Stimulated activated CD8-positive, alpha-beta memory T cell treated with anti-CD3 and anti-CD28 coated beads, Interleukin-4, amount 100 ng/mL, for 4 hours (primary cell): ENCODE measurements around the gene GRIN3B.

Source experiments
- DNase-seq, 2 donors: peaks; one replicate each; pipeline ENCODE4 v3.0.0-alpha.2; 2020; ENCODE audit warnings: low read depth in 2 of 2, low spot score in 1 of 2

GRIN3B gene

DNA sequence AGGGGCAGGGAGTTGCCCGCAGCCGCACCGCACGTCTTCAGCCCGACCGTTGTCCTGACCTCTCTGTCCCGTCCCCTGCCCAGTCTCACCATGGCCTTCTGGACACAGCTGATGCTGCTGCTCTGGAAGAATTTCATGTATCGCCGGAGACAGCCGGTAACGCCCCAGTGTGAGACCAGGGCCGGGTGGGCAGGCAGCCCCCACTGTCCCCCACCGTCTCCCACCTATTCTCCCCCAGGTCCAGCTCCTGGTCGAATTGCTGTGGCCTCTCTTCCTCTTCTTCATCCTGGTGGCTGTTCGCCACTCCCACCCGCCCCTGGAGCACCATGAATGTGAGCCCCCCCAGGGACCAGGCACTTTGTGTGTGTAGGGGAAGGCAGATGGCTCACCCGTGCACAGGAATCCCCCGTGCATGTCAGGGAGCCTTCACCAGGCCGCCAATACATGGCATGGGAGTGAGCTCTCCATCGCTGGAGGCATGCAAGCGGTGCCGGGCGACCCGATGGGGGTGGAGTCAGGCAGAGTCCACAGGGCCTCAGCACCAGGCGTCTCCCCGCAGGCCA lies 41.1 kb downstream of the GRIN3B start:
- no peak for DNase-seq

DNA sequence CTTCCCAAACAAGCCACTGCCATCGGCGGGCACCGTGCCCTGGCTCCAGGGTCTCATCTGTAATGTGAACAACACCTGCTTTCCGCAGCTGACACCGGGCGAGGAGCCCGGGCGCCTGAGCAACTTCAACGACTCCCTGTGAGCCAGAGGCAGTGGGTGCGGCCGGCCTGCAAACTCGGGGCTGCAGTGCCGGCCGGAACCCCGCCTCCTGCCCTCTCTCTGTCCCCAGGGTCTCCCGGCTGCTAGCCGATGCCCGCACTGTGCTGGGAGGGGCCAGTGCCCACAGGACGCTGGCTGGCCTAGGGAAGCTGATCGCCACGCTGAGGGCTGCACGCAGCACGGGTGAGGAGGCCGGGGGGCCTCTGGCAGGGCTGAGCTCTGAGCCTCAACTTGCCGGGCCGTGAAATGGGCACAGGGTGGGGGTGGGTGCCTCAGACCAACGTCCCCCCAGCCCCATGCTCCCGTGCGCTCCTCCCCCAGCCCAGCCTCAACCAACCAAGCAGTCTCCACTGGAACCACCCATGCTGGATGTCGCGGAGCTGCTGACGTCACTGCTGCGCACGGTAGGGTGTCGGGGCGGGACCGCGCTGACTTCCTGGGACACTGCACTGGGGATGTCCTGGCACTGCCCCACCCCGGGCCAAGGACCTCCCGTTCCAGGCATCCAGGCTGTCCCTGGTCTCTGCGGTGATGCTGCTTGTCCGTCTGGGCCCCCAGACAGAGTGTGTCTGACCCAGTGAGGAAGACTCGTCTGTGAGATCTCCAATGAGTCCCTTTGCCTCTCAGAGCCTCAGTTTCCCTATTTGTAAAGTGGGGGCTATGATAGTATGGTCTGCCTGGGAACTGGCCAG lies 41.8 kb downstream of the GRIN3B start:
- no peak for DNase-seq

DNA sequence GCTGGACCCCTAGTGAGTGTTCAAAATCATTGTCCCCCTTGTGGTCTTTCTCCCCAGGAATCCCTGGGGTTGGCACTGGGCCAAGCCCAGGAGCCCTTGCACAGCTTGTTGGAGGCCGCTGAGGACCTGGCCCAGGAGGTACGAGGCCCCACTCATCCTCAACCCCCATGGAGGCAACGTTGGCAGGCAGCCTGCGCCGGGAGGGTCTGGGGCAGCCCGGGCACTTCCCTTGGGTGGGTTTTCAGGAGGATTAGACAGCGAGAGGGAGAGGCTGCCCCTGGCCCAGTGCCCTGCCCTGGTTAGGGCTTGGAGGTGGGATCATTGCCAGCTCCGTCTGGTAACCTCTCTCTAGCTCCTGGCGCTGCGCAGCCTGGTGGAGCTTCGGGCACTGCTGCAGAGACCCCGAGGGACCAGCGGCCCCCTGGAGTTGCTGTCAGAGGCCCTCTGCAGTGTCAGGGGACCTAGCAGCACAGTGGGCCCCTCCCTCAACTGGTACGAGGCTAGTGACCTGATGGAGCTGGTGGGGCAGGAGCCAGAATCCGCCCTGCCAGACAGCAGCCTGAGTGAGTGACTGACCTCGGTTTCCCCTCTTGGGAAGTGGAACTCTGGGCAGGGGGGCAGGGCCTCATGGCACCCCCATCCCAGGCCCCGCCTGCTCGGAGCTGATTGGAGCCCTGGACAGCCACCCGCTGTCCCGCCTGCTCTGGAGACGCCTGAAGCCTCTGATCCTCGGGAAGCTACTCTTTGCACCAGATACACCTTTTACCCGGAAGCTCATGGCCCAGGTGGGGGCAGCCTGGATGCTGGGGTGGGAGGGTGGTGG lies 42.7 kb downstream of the GRIN3B start:
- no peak for DNase-seq

DNA sequence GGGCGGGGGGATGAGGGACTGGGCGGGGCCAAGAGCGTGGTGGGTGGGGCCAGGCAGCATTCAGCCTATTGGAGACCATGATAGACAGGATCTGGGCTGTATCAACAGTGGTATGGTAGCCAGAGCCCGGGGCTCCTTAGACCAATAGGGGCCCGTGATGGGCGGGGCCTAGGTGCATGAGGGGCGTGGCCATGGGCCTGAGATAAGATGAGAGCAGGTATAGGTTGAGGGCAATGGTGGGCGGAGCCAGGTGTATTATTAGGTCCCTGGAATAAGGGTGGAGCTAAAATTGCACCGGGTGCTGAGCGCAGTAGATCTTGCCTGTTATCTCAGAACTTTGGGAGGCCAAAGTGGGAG lies 45.0 kb downstream of the GRIN3B start:
- no peak for DNase-seq

DNA sequence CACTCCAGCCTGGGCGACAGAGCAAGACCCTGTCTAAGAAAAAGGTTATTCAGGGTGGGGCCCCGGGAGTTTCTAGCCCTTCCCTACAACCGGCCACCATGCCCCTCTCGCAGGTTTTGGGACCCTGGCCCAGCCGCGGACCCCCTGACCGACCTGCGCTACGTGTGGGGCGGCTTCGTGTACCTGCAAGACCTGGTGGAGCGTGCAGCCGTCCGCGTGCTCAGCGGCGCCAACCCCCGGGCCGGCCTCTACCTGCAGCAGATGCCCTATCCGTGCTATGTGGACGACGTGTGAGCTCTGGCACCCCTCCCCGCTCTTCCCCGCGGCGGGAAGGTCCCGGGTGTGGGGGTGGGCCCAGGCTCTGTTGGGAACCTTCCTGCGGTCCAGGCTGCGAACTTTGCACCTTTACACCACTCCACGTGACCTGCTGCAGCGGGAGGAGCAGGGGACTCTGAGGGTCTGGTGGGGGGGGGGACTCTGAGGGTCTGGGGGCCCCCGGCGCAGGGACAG lies 46.0 kb downstream of the GRIN3B start:
- no peak for DNase-seq

DNA sequence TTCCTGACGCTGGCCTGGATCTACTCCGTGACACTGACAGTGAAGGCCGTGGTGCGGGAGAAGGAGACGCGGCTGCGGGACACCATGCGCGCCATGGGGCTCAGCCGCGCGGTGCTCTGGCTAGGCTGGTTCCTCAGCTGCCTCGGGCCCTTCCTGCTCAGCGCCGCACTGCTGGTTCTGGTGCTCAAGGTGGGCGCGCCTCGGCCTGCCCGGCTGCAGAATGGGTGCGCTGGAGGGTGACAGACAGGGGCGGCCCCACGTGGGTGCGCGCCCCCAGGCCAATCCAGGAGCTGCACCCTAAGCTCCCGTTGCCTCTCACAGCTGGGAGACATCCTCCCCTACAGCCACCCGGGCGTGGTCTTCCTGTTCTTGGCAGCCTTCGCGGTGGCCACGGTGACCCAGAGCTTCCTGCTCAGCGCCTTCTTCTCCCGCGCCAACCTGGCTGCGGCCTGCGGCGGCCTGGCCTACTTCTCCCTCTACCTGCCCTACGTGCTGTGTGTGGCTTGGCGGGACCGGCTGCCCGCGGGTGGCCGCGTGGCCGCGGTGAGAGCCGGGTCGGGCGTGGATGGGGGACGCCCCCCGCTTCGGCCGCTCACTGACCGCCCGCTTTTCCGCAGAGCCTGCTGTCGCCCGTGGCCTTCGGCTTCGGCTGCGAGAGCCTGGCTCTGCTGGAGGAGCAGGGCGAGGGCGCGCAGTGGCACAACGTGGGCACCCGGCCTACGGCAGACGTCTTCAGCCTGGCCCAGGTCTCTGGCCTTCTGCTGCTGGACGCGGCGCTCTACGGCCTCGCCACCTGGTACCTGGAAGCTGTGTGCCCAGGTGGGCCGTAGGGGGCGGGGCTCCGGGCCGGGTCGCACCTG lies 46.8 kb downstream of the GRIN3B start:
- no peak for DNase-seq

DNA sequence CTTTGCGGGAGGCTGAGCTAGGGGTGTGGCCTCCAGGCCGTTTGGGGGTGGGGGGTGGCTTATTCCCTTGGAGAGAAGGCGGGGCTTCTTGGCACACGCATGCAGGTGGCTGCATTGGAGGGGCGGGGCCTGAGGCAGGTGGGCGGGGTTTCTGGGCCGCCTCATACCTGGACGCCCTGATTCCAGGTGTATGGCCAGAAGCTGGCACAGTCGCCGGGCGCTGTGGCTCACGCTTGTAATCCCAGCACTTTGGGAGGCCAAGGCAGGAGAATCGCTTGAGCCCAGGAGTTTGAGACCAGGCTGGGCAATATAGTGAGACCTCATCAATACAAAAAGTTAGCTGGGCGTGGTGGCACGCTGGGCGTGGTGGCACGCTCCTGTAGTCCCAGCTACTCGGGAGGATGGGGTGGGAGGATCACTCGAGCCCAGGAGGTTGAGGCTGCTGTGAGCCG lies 47.5 kb downstream of the GRIN3B start:
- no peak for DNase-seq

DNA sequence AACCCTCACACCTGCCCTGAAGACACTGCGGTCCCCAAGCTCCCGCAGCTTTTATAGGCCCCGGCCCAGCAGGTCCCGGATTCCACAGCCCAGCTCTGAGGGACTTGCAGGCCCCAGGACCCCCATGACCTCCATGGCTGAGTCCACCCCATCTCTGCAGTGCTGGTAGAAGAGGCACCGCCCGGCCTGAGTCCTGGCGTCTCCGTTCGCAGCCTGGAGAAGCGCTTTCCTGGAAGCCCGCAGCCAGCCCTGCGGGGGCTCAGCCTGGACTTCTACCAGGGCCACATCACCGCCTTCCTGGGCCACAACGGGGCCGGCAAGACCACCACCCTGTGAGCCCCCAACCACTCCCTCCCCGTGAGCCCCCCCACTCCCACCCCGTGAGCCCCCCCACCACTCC lies 48.9 kb downstream of the GRIN3B start:
- DNase-seq, result no peak

DNA sequence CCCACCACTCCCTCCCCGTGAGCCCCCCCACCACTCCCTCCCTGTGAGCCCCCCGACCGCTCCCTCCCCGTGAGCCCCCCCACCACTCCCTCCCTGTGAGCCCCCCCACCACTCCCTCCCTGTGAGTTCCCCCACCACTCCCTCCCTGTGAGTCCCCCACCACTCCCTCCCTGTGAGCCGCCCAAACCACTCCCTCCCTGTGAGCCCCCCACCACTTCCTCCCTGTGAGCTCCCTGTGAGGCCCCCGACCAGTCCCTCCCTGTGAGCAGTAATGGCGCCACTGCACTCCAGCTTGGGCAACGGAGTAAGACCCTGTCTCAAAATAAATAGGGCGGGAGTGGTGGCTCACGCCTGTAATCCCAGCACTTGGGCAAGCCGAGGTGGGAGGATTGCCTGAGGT lies 49.6 kb downstream of the GRIN3B start:
- DNase-seq, result no peak

DNA sequence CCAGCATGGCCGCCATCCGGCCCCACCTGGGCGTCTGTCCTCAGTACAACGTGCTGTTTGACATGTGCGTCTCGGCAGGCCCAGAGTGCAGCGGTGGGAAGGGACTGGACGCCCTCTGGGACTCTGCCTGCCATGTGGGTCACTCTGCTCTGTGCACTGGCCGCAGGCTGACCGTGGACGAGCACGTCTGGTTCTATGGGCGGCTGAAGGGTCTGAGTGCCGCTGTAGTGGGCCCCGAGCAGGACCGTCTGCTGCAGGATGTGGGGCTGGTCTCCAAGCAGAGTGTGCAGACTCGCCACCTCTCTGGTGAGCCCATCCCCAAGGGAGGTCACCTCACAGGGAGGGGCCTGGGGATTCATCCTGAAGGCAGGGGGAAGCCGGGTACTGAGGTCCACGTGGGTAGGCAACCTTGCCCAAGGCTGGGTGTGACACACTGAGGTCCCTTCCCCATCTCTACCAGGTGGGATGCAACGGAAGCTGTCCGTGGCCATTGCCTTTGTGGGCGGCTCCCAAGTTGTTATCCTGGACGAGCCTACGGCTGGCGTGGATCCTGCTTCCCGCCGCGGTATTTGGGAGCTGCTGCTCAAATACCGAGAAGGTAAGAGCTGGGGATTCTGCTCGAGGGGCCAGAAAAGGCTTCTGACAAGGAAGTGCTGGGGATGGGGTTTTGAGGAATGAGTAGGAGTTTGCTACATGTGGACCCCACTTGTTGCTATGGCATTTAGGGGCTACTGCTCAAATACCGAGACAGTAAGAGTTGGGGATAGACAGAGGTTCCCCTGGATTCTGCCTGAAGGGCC lies 51.0 kb downstream of the GRIN3B start:
- no peak for DNase-seq

DNA sequence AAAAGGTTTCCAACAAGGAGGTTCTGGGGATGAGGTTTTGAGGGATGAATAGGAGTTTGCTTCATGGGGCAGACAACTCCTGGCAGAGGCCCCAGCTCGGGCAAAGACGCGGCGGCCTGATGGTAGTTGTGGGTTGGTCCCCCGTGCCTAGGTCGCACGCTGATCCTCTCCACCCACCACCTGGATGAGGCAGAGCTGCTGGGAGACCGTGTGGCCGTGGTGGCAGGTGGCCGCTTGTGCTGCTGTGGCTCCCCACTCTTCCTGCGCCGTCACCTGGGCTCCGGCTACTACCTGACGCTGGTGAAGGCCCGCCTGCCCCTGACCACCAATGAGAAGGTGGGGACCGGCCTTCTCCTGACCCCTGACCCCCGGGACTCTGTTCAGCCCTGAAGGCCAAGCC lies 51.6 kb downstream of the GRIN3B start:
- no peak for DNase-seq

DNA sequence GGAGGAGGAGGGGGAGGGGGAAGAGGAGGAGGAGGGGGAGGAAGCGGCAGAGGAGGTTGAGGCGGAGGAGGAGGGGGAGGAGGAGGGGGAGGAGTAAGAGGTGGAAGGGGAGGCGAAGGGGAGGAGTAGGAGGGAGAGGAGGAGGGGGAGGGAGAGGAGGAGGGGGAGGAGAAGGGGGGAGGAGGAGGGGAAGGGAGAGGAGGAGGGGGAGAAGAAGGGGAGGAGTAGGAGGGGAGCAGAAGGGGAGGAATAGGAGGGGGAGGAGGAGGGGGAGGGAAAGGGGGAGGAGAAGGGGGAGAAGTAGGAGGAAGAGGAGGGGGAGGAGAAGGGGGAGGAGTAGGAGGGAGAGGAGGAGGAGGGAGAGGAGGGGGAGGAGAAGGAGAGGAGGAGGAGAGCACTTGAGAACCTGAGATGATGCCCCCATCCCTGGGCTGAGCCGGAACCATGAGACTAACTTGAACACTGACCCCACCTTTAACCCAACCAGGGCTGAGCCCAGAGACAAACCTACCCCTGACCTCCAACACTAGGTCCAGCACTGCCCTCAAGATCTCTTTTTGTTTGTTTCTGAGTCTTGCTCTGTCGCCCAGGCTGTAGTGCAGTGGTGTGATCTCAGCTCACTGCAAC lies 52.2 kb downstream of the GRIN3B start:
- no peak for DNase-seq

DNA sequence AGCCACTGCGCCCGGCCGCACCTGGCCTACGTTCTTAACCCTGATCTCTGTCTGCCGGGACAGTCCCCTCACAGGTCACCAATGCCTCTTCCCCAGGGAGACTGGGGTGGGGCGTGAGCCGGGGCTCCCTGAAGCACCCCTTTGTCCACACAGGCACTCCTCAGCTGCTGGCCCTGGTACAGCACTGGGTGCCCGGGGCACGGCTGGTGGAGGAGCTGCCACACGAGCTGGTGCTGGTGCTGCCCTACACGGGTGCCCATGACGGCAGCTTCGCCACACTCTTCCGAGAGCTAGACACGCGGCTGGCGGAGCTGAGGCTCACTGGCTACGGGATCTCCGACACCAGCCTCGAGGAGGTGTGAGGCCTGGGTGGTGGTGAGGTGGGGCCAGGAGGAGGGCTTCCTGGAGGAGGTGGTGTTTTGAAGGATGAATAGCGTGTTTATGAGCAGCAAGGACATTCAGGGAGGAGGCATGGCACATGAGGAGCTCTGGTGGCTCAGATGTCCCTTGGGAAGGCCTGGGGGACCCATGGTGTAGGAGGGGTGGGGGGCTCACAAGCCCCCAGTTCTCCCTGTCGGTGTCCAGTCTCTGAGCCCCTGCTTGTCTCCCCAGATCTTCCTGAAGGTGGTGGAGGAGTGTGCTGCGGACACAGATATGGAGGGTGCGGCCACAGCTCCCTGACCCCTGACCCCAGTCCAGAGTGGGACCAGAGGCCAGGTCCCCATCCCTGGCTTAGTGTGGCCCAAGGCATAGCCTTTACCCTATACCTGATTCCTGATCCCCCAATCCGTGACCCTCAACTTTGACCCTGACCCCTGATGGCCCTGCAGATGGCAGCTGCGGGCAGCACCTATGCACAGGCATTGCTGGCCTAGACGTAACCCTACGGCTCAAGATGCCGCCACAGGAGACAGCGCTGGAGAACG lies 53.2 kb downstream of the GRIN3B start:
- no peak for DNase-seq

DNA sequence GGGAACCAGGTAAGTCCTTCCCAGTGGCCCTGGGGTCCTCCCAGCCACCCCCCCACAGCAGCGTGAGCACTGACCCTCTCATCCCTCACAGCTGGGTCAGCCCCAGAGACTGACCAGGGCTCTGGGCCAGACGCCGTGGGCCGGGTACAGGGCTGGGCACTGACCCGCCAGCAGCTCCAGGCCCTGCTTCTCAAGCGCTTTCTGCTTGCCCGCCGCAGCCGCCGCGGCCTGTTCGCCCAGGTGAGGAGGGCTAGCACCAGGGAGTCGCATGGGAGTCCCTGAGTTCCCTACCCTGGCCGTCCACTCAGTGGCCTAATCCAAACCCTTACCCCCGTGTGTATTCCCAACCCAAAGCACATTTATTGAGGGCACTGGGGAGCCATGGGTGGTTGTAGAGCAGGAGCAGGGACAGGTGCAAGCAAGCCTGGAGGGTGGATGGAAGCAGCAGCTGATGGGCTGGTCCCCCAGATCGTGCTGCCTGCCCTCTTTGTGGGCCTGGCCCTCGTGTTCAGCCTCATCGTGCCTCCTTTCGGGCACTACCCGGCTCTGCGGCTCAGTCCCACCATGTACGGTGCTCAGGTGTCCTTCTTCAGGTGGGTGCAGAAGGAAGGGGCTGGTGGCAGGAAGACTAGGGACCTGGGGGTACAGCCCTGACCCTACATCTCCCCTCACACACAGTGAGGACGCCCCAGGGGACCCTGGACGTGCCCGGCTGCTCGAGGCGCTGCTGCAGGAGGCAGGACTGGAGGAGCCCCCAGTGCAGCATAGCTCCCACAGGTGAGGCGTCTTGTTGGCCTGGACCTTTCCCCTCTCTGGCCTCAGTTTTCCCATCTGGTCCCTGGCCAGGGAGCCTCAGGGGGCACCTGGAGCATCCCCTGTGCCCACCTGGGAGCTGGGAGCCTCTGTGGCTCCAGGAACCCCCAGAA lies 54.1 kb downstream of the GRIN3B start:
- DNase-seq, result no peak

DNA sequence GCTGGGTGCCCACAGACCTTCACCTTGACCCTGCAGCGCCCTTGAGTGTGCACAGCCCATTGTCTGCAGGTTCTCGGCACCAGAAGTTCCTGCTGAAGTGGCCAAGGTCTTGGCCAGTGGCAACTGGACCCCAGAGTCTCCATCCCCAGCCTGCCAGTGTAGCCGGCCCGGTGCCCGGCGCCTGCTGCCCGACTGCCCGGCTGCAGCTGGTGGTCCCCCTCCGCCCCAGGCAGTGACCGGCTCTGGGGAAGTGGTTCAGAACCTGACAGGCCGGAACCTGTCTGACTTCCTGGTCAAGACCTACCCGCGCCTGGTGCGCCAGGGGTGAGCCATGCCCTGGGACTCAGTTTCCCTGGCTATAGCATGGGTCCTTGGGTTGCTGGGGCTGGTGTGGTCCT lies 54.8 kb downstream of the GRIN3B start:
- DNase-seq, result no peak

DNA sequence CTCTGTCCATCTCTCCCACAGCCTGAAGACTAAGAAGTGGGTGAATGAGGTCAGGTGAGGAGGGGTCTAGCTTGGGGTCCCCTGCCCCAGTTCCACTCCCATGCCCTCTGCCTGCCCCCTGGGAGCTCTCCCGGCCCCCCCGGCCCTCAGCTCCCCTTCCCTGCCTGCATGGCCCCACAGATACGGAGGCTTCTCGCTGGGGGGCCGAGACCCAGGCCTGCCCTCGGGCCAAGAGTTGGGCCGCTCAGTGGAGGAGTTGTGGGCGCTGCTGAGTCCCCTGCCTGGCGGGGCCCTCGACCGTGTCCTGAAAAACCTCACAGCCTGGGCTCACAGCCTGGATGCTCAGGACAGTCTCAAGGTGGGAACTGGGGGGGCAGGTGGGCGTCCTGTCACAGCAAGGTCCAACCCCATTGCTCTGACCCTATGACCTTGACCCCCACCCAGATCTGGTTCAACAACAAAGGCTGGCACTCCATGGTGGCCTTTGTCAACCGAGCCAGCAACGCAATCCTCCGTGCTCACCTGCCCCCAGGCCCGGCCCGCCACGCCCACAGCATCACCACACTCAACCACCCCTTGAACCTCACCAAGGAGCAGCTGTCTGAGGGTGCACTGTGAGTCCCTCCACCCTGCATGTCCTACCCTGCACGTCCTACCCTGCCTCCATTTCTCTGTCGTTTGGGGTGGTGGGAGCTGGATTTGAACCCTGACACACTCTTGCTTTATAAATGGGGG lies 55.8 kb downstream of the GRIN3B start:
- no peak for DNase-seq
